Measurements from ENCODE around the gene MED9.
A peak's percentile ranks its signal among the peaks of the same experiment; 100 is the strongest.

Gene MED9

DNA sequence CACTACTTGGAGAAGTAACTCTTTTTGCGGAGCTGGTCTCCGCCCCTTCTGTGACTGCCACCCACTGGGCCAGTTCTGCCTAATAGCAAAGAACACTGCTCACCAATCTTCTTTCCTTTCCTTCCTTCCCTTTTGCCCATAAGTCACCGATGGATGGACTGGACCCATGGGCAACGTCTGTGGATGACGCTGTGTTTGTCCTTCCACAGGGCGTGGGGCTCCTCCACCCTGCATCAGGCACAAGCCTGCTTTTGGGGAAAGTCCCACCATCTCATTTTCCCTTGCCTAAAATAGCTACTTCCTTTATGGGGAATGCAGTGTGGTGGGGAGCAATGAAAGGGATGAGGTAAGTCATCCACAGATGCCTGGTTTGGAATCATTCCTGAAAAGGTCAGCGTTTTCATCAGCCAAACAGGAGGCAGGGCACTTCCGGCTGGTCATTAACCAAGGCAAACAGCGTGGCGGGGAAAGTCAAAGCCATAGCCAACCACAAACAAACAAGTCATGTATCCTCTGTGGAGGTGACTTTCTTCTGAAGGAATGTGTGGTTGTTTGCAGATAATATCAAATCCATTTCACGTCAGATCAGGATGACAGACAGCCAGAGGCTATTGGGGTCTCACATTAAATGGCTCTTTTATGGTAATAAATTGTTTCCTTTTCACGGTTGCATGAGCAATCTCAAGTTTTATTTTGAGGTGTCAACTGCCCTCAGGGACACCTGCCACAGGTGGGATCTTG, 30.7 kb upstream of the MED9 start:
- in situ Hi-C loops (cut with HindIII; ENCODE audit: low sequenced_read_pairs), result no loop called here
- TF ChIP-seq, protein P1, sequence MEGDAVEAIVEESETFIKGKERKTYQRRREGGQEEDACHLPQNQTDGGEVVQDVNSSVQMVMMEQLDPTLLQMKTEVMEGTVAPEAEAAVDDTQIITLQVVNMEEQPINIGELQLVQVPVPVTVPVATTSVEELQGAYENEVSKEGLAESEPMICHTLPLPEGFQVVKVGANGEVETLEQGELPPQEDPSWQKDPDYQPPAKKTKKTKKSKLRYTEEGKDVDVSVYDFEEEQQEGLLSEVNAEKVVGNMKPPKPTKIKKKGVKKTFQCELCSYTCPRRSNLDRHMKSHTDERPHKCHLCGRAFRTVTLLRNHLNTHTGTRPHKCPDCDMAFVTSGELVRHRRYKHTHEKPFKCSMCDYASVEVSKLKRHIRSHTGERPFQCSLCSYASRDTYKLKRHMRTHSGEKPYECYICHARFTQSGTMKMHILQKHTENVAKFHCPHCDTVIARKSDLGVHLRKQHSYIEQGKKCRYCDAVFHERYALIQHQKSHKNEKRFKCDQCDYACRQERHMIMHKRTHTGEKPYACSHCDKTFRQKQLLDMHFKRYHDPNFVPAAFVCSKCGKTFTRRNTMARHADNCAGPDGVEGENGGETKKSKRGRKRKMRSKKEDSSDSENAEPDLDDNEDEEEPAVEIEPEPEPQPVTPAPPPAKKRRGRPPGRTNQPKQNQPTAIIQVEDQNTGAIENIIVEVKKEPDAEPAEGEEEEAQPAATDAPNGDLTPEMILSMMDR (IDR thresholded peaks at IDR 0.05; ENCODE audit: low read depth, low read length), result peak; percentile 9
- H3K4me3 ChIP-seq (ENCODE audit: low read depth, low read length), result no peak overlapping the region
- peak; percentile 93 for DNase-seq (ENCODE audit: low read depth, low spot score)

DNA sequence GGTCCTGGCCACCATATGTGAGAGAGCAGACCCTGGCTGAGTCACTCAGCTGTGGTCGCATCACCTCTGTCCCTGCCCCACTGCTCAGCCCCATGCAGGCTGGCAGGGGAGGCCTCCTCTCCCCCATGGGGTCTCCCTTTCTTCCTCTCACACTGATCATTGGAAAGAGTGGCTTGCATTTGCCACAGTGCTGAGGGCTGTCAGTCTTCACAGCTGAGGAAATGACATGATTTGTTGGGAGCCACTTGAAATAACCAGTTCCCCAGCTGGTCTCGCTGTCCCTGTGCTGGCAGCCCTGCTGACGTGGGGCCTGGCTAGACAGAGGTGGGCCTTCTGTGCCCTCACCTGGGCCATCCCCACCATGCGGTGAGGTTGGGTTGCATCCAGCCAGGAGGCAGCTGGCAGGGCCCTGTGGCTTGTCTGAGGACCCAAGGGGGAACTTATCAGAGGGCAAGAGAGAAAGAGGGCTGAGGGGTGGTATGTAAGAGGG, 30.1 kb upstream of the MED9 start:
- in situ Hi-C loops (cut with HindIII; ENCODE audit: low sequenced_read_pairs), result no loop called here
- TF ChIP-seq, protein P1 (IDR thresholded peaks at IDR 0.05; ENCODE audit: low read depth, low read length), result no peak
- DNase-seq (ENCODE audit: low read depth, low spot score), result no peak
- H3K4me3 ChIP-seq (ENCODE audit: low read depth, low read length), result no peak overlapping the region

DNA sequence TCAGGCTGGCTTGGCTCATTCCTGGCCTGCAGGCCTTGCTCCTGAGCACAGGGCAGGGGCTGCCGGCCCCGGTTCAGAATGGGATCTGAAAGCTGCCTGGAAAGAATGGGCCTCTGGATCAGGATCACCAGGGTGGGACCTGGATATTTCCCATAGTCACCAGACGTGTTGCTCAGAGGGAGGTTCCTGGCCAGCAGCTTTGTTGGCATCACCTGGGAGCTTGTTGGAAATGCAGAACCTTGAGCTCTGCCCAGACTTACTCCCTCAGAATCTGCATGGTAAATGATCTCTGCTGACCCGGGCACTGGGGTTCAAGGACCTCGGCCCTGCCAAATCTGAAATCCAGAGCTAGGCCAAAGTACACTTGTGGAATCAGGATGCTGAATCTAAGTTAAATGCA, 29.5 kb upstream of the MED9 start:
- no peak overlapping the region for H3K4me3 ChIP-seq (ENCODE audit: low read depth, low read length)
- TF ChIP-seq, protein P1 (IDR thresholded peaks at IDR 0.05; ENCODE audit: low read depth, low read length), result no peak
- in situ Hi-C loops (cut with HindIII; ENCODE audit: low sequenced_read_pairs), result no loop called here
- no peak for DNase-seq (ENCODE audit: low read depth, low spot score)

DNA sequence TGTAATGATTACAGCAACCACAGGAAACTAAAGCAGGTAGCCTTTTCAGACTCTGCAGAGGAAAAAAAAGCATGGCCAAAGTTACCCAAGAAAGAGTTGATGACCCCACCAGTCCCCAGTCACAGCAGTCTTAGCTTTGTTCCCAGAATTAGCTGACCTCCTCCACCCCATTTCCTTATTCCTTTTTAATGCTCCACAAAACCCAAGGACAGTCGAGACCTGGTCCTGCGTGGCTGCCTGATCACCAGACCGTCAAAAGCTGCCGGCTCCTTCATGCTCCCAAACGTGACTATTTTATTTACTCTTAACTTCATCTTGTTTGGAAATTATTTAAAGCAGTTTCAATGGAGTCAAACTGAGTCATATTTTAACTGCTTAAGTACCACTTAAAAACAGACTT, 28.7 kb upstream of the MED9 start:
- no peak overlapping the region for H3K4me3 ChIP-seq (ENCODE audit: low read depth, low read length)
- TF ChIP-seq, protein P1 (IDR thresholded peaks at IDR 0.05; ENCODE audit: low read depth, low read length), result no peak
- no peak for DNase-seq (ENCODE audit: low read depth, low spot score)
- in situ Hi-C loops (cut with HindIII; ENCODE audit: low sequenced_read_pairs), result no loop called here

DNA sequence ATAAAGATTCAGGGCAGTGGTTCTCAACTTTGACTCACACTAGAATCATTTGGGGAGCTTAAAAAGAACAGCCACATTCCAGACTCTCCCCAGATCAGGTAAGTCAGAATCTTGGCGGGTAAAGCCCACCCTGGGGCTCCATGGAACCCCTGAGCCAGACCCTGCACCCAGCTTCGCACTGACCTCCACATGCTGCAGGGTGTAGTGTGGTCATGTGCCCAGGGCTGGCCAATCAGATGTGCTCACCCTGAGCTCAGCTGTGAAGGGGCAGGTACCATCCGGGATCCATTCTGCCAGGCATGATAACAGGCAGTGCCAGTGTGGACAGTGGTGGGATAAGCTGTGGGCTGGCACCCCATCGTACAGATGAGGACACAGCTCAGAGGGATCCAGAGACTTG, 28.1 kb upstream of the MED9 start:
- TF ChIP-seq, protein P1 (IDR thresholded peaks at IDR 0.05; ENCODE audit: low read depth, low read length), result no peak
- no peak for DNase-seq (ENCODE audit: low read depth, low spot score)
- no peak overlapping the region for H3K4me3 ChIP-seq (ENCODE audit: low read depth, low read length)
- in situ Hi-C loops (cut with HindIII; ENCODE audit: low sequenced_read_pairs), result no loop called here

DNA sequence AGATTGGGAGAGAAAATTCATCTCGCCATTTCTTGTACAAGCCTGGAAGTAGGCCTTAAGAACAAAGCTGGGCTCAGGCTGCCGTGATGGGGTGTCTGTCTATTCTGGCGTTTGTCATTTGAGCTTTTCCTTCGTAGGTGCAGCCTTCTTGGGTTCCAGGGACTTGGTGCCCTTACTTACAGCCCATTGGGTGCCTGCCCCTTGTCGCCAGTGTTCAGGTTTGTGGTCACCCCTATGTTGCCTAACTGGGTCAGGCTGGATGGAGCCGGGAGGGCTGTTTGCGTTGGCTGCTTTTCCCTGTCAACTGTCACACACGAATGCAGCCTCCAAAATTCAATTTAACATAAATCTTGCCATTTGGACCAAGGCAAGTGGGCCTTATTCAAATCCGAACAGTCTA, 23.7 kb upstream of the MED9 start:
- TF ChIP-seq, protein P1 (IDR thresholded peaks at IDR 0.05; ENCODE audit: low read depth, low read length), result no peak
- DNase-seq (ENCODE audit: low read depth, low spot score), result no peak
- no peak overlapping the region for H3K4me3 ChIP-seq (ENCODE audit: low read depth, low read length)
- in situ Hi-C loops (cut with HindIII; ENCODE audit: low sequenced_read_pairs), result no loop called here

Measured in astrocyte of the spinal cord (primary cell).